Fibroblast of lung (primary cell): ENCODE measurements around the gene PNPLA7. TPM values are rescaled to one million over a fixed set of nuclear protein-coding genes. Genes with fewer than 3 reads are reported as not detected.

ENCODE experiments used
- DNase-seq, 2 donors: peaks; one replicate each; pipeline versions ENCODE4 v3.0.0 to v3.0.0-alpha.2; 2010; ENCODE audit warnings: low read depth in 2 of 2
- H2AFZ ChIP-seq: 2 replicates; pipeline ENCODE4 v1.5.1; 2012; ENCODE audit warnings: low read length, control low read depth, inconsistent platforms
- H3K27ac ChIP-seq: 2 replicates; pipeline ENCODE4 v1.5.1; 2011; ENCODE audit warnings: low read length, control low read depth; ENCODE audit not compliant: insufficient read depth
- H3K27me3 ChIP-seq: 2 replicates; pipeline ENCODE4 v1.5.1; 2011; ENCODE audit warnings: mild to moderate bottlenecking, low read length; ENCODE audit not compliant: control insufficient read depth, insufficient read depth
- H3K36me3 ChIP-seq: 2 replicates; pipeline ENCODE4 v1.5.1; 2011; ENCODE audit warnings: low read length; ENCODE audit not compliant: control insufficient read depth, insufficient read depth
- H3K4me1 ChIP-seq: 2 replicates; pipeline ENCODE4 v1.5.1; 2011; ENCODE audit warnings: low read length; ENCODE audit not compliant: control insufficient read depth, insufficient read depth; ENCODE audit errors: extremely low read depth
- H3K4me2 ChIP-seq: 2 replicates; pipeline ENCODE4 v1.5.1; 2011; ENCODE audit warnings: low read length, control low read depth; ENCODE audit not compliant: insufficient read depth; ENCODE audit errors: extremely low read depth
- H3K4me3 ChIP-seq, 4 experiments: fragments of 200-600 bp in 1 of 4; sonication (generic) in 1 of 4; replicated peaks in 1 of 4; 2 replicates each; pipeline ENCODE4 v1.5.1; 2011 to 2016; ENCODE audit warnings: low read length in 4 of 4, low read depth in 3 of 4, mild to moderate bottlenecking in 3 of 4, control low read depth in 2 of 4, inconsistent platforms in 1 of 4, mixed read lengths in 1 of 4; ENCODE audit not compliant: insufficient read depth in 1 of 4; ENCODE audit errors: control extremely low read depth in 1 of 4
- H3K79me2 ChIP-seq: 2 replicates; pipeline ENCODE4 v1.5.1; 2012; ENCODE audit warnings: mild to moderate bottlenecking, low read length, inconsistent platforms; ENCODE audit not compliant: control insufficient read depth, insufficient read depth
- H3K9ac ChIP-seq: 2 replicates; pipeline ENCODE4 v1.5.1; 2011; ENCODE audit warnings: mild to moderate bottlenecking, low read length, control low read depth; ENCODE audit not compliant: insufficient read depth
- H3K9me3 ChIP-seq: 2 replicates; pipeline ENCODE4 v1.5.1; 2012; ENCODE audit warnings: low read depth, low read length; ENCODE audit not compliant: control insufficient read depth, insufficient read depth
- H4K20me1 ChIP-seq: 2 replicates; pipeline ENCODE4 v1.5.1; 2011; ENCODE audit warnings: low read length; ENCODE audit not compliant: control insufficient read depth, insufficient read depth; ENCODE audit errors: extremely low read depth
- CTCF ChIP-seq, 2 donors: IDR thresholded peaks in 1 of 2; conservative IDR thresholded peaks in 1 of 2; 1 replicate in 1 of 2; 2 replicates in 1 of 2; pipeline ENCODE4 v1.5.1; 2011 to 2012; ENCODE audit warnings: low read length in 2 of 2, control low read depth in 1 of 2, inconsistent platforms in 1 of 2, low read depth in 1 of 2, mild to moderate bottlenecking in 1 of 2
- EZH2 ChIP-seq: IDR thresholded peaks from 2 replicates; pipeline ENCODE4 v1.5.1; 2012; ENCODE audit warnings: low read length, control low read depth, mild to moderate bottlenecking; ENCODE audit errors: missing control alignments
- polyA plus RNA-seq, 2 donors: library from polyadenylated mRNA; depleted of rRNA in 1 of 2; stranded (reverse) in 1 of 2; unstranded in 1 of 2; fragments of >200 nt; gene quantifications; 2 replicates each; pipeline ENCODE4 v1.2.1, GENCODE V29; 2011 to 2012; ENCODE audit warnings: missing spikeins in 1 of 2
- total RNA-seq: library from RNA; depleted of rRNA; stranded (reverse); fragments of >200 nt; gene quantifications from 2 replicates; pipeline ENCODE4 v1.2.1, GENCODE V29; 2014

The PNPLA7 gene
- total and polyA plus RNA-seq, 2 donors (not counting 1 experiment from before 2014, with no cell fraction given): 0.23 to 3.0 TPM

DNA sequence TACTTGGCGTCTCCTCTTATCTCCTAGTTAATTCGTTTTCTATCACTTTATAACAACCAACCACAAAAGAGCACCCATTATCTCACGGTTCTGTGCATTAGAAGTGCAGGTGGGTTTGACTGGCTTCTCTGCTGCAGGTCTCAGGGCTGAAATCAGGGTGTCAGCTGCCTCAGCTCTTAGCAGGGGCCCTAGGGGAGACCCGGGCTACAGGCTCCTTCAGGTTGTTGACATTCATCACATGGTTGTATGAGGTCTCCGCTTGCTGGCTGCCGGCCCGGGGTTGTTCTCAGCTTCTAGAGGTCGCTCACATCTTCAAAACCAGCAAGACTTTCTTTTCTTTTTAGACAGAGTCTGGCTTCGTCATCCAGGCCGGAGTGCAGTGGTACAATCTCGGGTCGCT, 43.0 kb upstream of the PNPLA7 start:
- Histone ChIP-seq H3K4me3 (no peak overlapping the region), H4K20me1 (no peaks in the 10 kb centered on the region), H3K27ac (no peak overlapping the region), H3K4me2 (no peak overlapping the region), H3K79me2 (peaks cover 16% of the 10 kb centered on the region), H3K36me3 (peaks cover 5% of the 10 kb centered on the region), H3K4me1 (peaks cover 4% of the 10 kb centered on the region), H3K27me3 (no peaks in the 10 kb centered on the region), H3K9ac (no peak overlapping the region), H2AFZ (no peak overlapping the region), H3K9me3 (no peaks in the 10 kb centered on the region)
- no peak for DNase-seq
- TF ChIP-seq CTCF (conservative IDR thresholded peaks at IDR 0.05 in 1 of 2, IDR thresholded peaks at IDR 0.05 in 1 of 2; ENCODE audit: low read depth in 1 of 2, low read length in 2 of 2) (no peak), EZH2 (no peak)

GRCh38 chr9:137592767-137593166, 42.6 kb upstream of the PNPLA7 start:
- H3K27ac ChIP-seq: no peak overlapping the region
- no peak for TF ChIP-seq EZH2
- no peak for TF ChIP-seq CTCF (conservative IDR thresholded peaks at IDR 0.05 in 1 of 2, IDR thresholded peaks at IDR 0.05 in 1 of 2; ENCODE audit: low read depth in 1 of 2, low read length in 2 of 2)
- no peaks in the 10 kb centered on the region for H3K9me3 ChIP-seq
- H3K27me3 ChIP-seq: no peaks in the 10 kb centered on the region
- no peak overlapping the region for H2AFZ ChIP-seq
- H3K4me1 ChIP-seq: peaks cover 4% of the 10 kb centered on the region
- DNase-seq: no peak
- no peak overlapping the region for H3K4me3 ChIP-seq
- H3K36me3 ChIP-seq: peaks cover 7% of the 10 kb centered on the region
- H3K9ac ChIP-seq: no peak overlapping the region
- peaks cover 18% of the 10 kb centered on the region for H3K79me2 ChIP-seq
- H4K20me1 ChIP-seq: no peaks in the 10 kb centered on the region
- no peak overlapping the region for H3K4me2 ChIP-seq

DNA sequence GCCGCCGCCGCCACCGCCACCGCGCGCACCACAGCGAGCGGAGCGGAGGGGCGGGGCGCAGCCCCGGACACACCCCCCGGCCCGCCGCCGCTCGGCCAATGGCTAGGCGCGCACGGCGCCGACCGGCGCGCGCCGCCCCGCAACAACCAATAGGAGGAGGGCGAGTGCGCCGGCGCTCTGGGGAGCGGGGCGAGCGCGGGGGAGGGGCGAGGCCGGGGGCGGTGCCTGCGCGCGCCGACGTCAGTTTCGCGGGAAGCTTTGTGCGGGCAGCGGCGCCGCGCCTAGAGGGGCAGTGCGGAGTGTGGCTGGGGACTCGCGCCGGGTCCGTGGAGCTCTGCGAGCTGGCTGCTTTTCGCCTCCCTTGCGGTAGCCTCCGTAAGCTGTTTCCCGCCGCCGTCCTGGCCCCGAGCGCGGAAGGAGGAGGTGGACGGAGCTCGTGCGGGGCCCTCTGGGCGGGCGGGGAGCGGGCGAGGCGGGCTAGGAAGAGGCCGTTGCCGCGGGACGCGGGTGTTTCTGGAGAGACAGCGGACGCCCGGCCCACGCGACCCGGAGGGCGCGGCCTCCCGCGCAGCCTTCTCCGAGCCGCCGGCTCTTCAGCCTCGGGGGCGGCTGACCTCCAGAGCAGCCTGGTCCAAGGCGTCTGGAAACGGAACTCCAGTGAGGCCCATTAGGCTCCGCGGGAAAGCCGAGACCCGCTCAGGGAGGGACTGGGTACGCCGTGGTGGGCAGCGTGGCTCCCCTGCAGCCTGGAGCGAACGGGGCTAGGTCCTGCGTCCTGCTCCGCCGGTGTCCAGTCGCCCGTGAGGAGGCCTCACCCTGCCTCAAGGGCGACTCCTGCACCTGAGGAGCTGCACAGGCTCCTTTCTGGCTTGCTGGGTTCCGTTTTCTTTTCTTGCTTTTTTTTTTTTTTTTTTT, 40.5 kb upstream of the PNPLA7 start, which contains the start of gene ZMYND19:
Gene ZMYND19 (minus strand): TSS at position 44 of the 915 bp plus-strand sequence. CDS start 249 bp downstream, outside the sequence.
- TF ChIP-seq EZH2 (no peak), CTCF (conservative IDR thresholded peaks at IDR 0.05 in 1 of 2, IDR thresholded peaks at IDR 0.05 in 1 of 2; ENCODE audit: low read depth in 1 of 2, low read length in 2 of 2) (no peak)
- Histone ChIP-seq H3K27ac (peak within 1 kb of the TSS; percentile 62), H3K27me3 (no peaks in the 10 kb centered on the region), H3K9ac (peak within 1 kb of the TSS; percentile 77), H3K9me3 (no peaks in the 10 kb centered on the region), H3K4me1 (peaks cover 4% of the 10 kb centered on the region), H3K36me3 (peaks cover 16% of the 10 kb centered on the region), H4K20me1 (no peaks in the 10 kb centered on the region), H2AFZ (peak within 1 kb of the TSS; percentile 82), H3K4me2 (peak within 1 kb of the TSS; percentile 99), H3K4me3 (peak within 1 kb of the TSS; percentile 55 to 81 (median 76)), H3K79me2 (peaks cover 18% of the 10 kb centered on the region)
- DNase-seq: peak; percentile 72 to 81
